Activated CD8-positive, alpha-beta T cell treated with anti-CD3 and anti-CD28 coated beads for 36 hours (primary cell): Measurements from ENCODE around the gene NFATC3. TPM values are rescaled to one million over a fixed set of nuclear protein-coding genes. Genes with fewer than 3 reads are reported as not detected.
A peak's percentile ranks its signal among the peaks of the same experiment; 100 is the strongest.

Experiments
- ATAC-seq: fragments of 200-7000 bp; cut with Tn5 transposase; one replicate; pipeline ENCODE4 v1.10.0; 2021; ENCODE audit warnings: mild to moderate bottlenecking, moderate library complexity
- CTCF ChIA-PET: fragments of 350-600 bp; sonication (Branson Sonifier 250); formaldehyde crosslinking; loops from one replicate; lab custom pipeline; 2021; ENCODE audit warnings: antibody characterized with exemption; lab: Charles Lee
- POLR2A ChIA-PET: fragments of 350-600 bp; sonication (Branson Sonifier 250); formaldehyde crosslinking; loops from one replicate; lab custom pipeline; 2021; ENCODE audit warnings: antibody characterized with exemption; lab: Charles Lee
- DNase-seq: peaks from one replicate; pipeline ENCODE4 v3.0.0-alpha.2; 2020
- H3K27ac Mint-ChIP-seq: one replicate; pipeline ENCODE4 v1.8.0; 2021; ENCODE audit warnings: mild to moderate bottlenecking, mixed read lengths
- H3K27me3 Mint-ChIP-seq: one replicate; pipeline ENCODE4 v1.8.0; 2021; ENCODE audit warnings: mixed read lengths
- H3K36me3 Mint-ChIP-seq: one replicate; pipeline ENCODE4 v1.8.0; 2021; ENCODE audit warnings: low read depth, mixed read lengths
- H3K4me1 Mint-ChIP-seq: one replicate; pipeline ENCODE4 v1.8.0; 2021; ENCODE audit warnings: low read depth, mixed read lengths
- H3K4me3 Mint-ChIP-seq: one replicate; pipeline ENCODE4 v1.8.0; 2021; ENCODE audit warnings: mild to moderate bottlenecking, moderate library complexity, mixed read lengths
- H3K9me3 Mint-ChIP-seq: one replicate; pipeline ENCODE4 v1.8.0; 2021; ENCODE audit warnings: mixed read lengths
- CTCF ChIP-seq: fragments of 200-600 bp; IDR thresholded peaks from one replicate; pipeline ENCODE4 v1.8.0; 2022; ENCODE audit warnings: antibody characterized with exemption, mild to moderate bottlenecking
- intact Hi-C: fragments of 100-400 bp; cut with micrococcal nuclease; formaldehyde crosslinking; loops from one replicate; pipeline ENCODE4 v1.10.0; 2022
- total RNA-seq, 2 experiments: library from RNA; stranded (reverse); gene quantifications; one replicate each; pipeline ENCODE4 v1.2.3, GENCODE V29; 2021

The NFATC3 gene
- total RNA-seq, 2 experiments from 2014 or later = 102 to 104 TPM

- Mint-ChIP-seq H3K27me3 (no peaks in the 10 kb centered on the region), H3K4me1 (peaks cover 36% of the 10 kb centered on the region), H3K9me3 (no peaks in the 10 kb centered on the region), H3K27ac (peak overlapping the region; percentile 94), H3K36me3 (no peaks in the 10 kb centered on the region), H3K4me3 (peak overlapping the region; percentile 87)
- peak; percentile 81 for ATAC-seq
- ChIA-PET POLR2A (interaction anchor here (0.8 to 2.7 kb wide), 13 partner anchors 10 to 675 kb away, joined by 3 to 17 read pairs (median 3); partner anchors contain the start of genes NFATC3, PRMT7, SLC7A6 and SLC7A6OS), CTCF (interaction anchor here (0.7 to 2.9 kb wide), 9 partner anchors 7 to 145 kb away, joined by 3 to 20 read pairs (median 3); partner anchors contain the start of genes PRMT7, SLC7A6 and SLC7A6OS)
- DNase-seq = peak; percentile 96
- intact Hi-C loops = no loop called here
- no peak for TF ChIP-seq CTCF
Measured at GRCh38 chr16:68237243-68238028, 152.3 kb downstream of the NFATC3 start.

DNA sequence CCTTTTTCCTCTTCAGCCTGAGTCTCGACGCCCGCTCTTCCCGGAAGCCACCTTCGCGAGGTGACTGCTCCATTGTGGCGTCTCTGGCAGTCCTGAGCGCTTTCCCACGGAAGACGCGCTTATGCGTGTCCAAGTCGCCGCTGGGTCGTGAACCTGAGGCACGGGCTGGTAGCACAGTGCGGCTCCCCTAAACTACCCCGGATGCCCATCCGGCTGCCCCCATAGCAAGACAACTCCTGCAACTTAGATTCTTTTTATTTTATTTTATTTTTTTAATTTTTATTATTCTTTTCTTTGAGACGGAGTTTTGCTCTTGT lies 152.8 kb downstream of the NFATC3 start:
- DNase-seq = peak; percentile 45
- ChIA-PET CTCF (interaction anchor here (0.9 to 2.9 kb wide), 5 partner anchors 19 to 153 kb away, joined by 3 to 20 read pairs (median 4); partner anchors contain the start of gene NFATC3), POLR2A (interaction anchor here (1.3 to 2.7 kb wide), 5 partner anchors 11 to 154 kb away, joined by 3 to 17 read pairs (median 5); partner anchors contain the start of genes NFATC3 and SLC7A6)
- no peaks in the 10 kb centered on the region for H3K9me3 Mint-ChIP-seq
- no peaks in the 10 kb centered on the region for H3K36me3 Mint-ChIP-seq
- H3K27ac Mint-ChIP-seq = peak overlapping the region; percentile 94
- peak; percentile 4 for ATAC-seq
- no peaks in the 10 kb centered on the region for H3K27me3 Mint-ChIP-seq
- intact Hi-C loops = no loop called here
- H3K4me3 Mint-ChIP-seq = peak overlapping the region; percentile 87
- H3K4me1 Mint-ChIP-seq = peaks cover 32% of the 10 kb centered on the region
- no peak for TF ChIP-seq CTCF

- Mint-ChIP-seq H3K36me3 (no peaks in the 10 kb centered on the region), H3K4me1 (peaks cover 31% of the 10 kb centered on the region), H3K27me3 (no peaks in the 10 kb centered on the region), H3K9me3 (no peaks in the 10 kb centered on the region), H3K27ac (no peak overlapping the region), H3K4me3 (no peak overlapping the region)
- intact Hi-C loops = no loop called here
- ChIA-PET POLR2A (no interaction called here), CTCF (interaction anchor here (1.2 to 7.6 kb wide), 3 partner anchors 14 to 86 kb away, joined by 4 to 89 read pairs (median 43); partner anchors contain the start of gene SLC7A6)
- no peak for TF ChIP-seq CTCF
- DNase-seq = no peak
- ATAC-seq = no peak
Measured at GRCh38 chr16:68242085-68242484, 156.9 kb downstream of the NFATC3 start.

DNA sequence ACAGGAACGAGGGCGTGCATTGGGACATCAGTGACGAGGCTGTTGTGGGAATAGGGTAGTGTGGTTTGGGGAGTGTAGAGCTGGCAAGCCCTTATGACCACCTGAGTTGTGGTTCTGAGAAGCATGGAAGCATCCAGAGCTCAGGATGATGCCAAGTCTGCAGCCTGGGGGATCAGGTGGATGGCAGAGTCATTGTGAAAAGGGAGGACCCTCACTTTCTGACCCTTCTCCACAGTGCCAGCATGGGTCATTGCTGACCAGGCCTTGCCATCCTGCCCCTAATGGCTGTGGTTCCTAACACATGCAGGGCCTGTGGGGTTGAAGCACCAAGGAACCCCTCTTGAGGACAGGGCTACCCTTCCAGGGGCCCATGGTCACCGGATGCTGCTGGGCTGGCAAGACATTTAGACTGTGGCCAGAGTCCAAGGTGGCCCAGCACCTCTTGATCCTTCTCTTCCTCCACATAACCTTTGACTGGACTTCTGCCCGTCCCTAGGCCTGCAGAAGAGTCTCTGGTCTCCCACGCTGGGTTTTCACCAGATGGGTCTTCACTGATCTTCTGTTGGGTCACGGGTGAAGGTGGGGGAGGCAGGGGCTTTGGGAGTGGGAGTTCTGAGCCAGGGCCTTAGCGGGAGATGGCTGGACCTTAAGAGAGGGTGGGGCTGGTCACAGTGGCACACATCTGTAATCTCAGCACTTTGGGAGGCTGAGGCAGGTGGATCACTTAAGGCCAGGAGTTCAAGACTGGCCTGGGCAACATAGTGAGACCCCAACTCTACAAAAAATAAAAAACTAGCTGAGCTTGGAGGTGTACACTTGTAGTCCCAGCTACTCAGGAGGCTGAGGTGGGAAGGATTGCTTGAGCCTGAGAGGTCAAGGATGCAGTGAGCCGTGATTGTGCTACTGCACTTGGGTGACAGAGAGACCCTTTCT lies 158.0 kb downstream of the NFATC3 start:
- no peaks in the 10 kb centered on the region for H3K27me3 Mint-ChIP-seq
- CTCF ChIA-PET = interaction anchor here (1.3 to 7.6 kb wide), 3 partner anchors 19 to 149 kb away, joined by 3 to 89 read pairs (median 43); partner anchors contain the start of gene SLC7A6
- TF ChIP-seq CTCF = no peak
- peaks cover 26% of the 10 kb centered on the region for H3K4me1 Mint-ChIP-seq
- peak overlapping the region; percentile 17 for H3K4me3 Mint-ChIP-seq
- ATAC-seq = no peak
- no peaks in the 10 kb centered on the region for H3K9me3 Mint-ChIP-seq
- H3K36me3 Mint-ChIP-seq = no peaks in the 10 kb centered on the region
- intact Hi-C loops = no loop called here
- no peak for DNase-seq
- H3K27ac Mint-ChIP-seq = no peak overlapping the region
- POLR2A ChIA-PET = interaction anchor here (1.5 to 2.9 kb wide), 3 partner anchors 11 to 79 kb away, joined by 3 to 8 read pairs (median 8); partner anchors contain the start of genes PRMT7 and SLC7A6OS
